ENCODE measurements around the gene TUBGCP3.
A peak's percentile ranks its signal among the peaks of the same experiment; 100 is the strongest.

TUBGCP3 gene

DNA sequence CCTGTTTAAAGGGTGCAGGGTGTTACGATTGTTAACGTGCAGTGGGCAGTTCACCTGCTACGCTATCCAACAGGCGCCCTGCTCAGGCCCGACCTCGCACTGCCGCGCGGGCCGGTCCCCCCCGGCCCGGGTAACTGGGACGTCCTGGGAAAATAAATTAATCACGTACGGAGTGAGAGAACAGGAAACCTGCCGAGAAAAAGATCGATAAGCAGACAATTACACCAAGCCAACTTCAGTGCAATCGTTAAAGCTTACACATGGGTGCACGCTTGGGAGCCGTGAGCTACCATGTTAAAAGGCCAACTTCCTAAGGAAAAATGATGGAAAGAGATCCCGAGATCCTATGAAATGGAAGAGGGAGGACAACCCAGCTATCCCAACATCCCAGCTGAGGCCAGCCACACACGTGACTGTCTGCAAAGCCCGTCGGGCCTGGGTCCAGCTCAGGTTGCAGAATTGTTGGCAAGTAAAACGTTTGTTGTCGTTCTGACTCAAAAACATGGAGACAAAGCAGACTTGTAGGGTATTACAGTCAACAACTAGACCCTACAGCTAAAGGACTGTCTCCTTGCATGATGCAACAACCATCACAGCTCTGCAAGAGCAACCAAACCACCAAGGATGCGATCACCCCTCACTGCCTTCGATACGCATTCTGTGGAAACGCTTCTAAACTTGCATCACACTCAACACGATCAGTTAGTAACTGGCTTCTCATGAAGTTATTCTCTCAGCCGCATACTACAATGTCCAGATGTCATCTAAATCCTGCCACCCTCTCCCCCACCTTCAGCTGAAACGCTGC, 741 bp upstream of the TUBGCP3 start:
- Histone ChIP-seq H3F3A (ENCODE audit: insufficient read depth, low read length) (no peaks in the 10 kb centered on the region), H2AFZ (ENCODE audit: low read length) (peak overlapping the region; percentile 22), H3K4me1 (ENCODE audit: insufficient read depth, low read length, severe bottlenecking) (peaks cover 40% of the 10 kb centered on the region), H3K36me3 (ENCODE audit: insufficient read depth, low read length) (0 out of 2 replicates have a peak, but pooled peaks cover 10% of the 10 kb centered on the region), H3K9me2 (ENCODE audit: low read depth, low read length) (no peaks in the 10 kb centered on the region), H3K4me2 (ENCODE audit: low read length) (peak overlapping the region; percentile 94), H3K9ac (ENCODE audit: low read length) (peak overlapping the region; percentile 97), H3K27me3 (ENCODE audit: insufficient read depth, low read length) (no peaks in the 10 kb centered on the region), H4K20me1 (ENCODE audit: insufficient read depth, low read length) (no peaks in the 10 kb centered on the region), H3K27ac (ENCODE audit: low read depth, low read length, poor library complexity, severe bottlenecking) (peak overlapping the region; percentile 77), H3K9me3 (ENCODE audit: low read length) (no peaks in the 10 kb centered on the region), H3K4me3 (ENCODE audit: low read depth, low read length, poor library complexity, severe bottlenecking) (peak overlapping the region; percentile 91), H3K79me2 (ENCODE audit: insufficient read depth, low read length) (peaks cover 40% of the 10 kb centered on the region)
- no peak for TF ChIP-seq EZH2 (IDR thresholded peaks at IDR 0.05; ENCODE audit: borderline replicate concordance, low read length)
- TF ChIP-seq, protein P1, sequence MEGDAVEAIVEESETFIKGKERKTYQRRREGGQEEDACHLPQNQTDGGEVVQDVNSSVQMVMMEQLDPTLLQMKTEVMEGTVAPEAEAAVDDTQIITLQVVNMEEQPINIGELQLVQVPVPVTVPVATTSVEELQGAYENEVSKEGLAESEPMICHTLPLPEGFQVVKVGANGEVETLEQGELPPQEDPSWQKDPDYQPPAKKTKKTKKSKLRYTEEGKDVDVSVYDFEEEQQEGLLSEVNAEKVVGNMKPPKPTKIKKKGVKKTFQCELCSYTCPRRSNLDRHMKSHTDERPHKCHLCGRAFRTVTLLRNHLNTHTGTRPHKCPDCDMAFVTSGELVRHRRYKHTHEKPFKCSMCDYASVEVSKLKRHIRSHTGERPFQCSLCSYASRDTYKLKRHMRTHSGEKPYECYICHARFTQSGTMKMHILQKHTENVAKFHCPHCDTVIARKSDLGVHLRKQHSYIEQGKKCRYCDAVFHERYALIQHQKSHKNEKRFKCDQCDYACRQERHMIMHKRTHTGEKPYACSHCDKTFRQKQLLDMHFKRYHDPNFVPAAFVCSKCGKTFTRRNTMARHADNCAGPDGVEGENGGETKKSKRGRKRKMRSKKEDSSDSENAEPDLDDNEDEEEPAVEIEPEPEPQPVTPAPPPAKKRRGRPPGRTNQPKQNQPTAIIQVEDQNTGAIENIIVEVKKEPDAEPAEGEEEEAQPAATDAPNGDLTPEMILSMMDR (IDR thresholded peaks at IDR 0.05; ENCODE audit: low read length): no peak

DNA sequence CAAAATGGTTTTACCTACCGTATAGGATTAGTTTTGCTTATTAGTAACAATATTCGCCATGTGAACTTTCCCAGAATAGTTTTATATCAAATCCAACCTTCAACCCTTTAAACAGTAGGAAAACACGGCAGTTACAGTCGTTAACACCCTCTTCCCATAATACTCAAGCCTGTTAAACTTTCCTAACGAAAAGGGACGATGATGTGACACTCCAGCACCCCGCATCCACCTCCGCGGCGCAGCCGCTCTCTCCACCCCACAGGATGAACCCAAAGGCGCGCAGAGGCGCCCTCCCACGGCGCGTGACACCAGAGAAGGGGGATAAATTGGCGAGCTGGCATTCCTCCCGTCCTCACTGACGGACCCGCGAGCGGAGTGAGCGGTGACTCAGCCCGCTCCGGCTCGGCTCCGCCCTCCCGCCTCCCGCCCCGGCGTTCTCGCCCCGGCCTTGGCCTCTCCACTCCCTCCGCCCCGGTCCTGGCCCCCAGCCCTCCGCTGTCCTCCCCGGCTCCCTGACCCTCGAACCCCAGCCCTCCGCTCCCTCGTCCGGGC, 665 bp downstream of the TUBGCP3 start:
- H3K79me2 ChIP-seq (ENCODE audit: insufficient read depth, low read length): peaks cover 54% of the 10 kb centered on the region
- H3K36me3 ChIP-seq (ENCODE audit: insufficient read depth, low read length): peaks cover 16% of the 10 kb centered on the region
- no peak overlapping the region for H2AFZ ChIP-seq (ENCODE audit: low read length)
- TF ChIP-seq EZH2 (IDR thresholded peaks at IDR 0.05; ENCODE audit: borderline replicate concordance, low read length): no peak
- TF ChIP-seq, protein P1 (IDR thresholded peaks at IDR 0.05; ENCODE audit: low read length): peak; percentile 48
- peak overlapping the region; percentile 97 for H3K9ac ChIP-seq (ENCODE audit: low read length)
- H3K4me2 ChIP-seq (ENCODE audit: low read length): peak overlapping the region; percentile 94
- peak overlapping the region; percentile 77 for H3K27ac ChIP-seq (ENCODE audit: low read depth, low read length, poor library complexity, severe bottlenecking)
- no peaks in the 10 kb centered on the region for H4K20me1 ChIP-seq (ENCODE audit: insufficient read depth, low read length)
- no peaks in the 10 kb centered on the region for H3K9me3 ChIP-seq (ENCODE audit: low read length)
- H3K4me1 ChIP-seq (ENCODE audit: insufficient read depth, low read length, severe bottlenecking): peaks cover 54% of the 10 kb centered on the region
- H3F3A ChIP-seq (ENCODE audit: insufficient read depth, low read length): no peaks in the 10 kb centered on the region
- peak overlapping the region; percentile 91 for H3K4me3 ChIP-seq (ENCODE audit: low read depth, low read length, poor library complexity, severe bottlenecking)
- H3K27me3 ChIP-seq (ENCODE audit: insufficient read depth, low read length): no peaks in the 10 kb centered on the region
- H3K9me2 ChIP-seq (ENCODE audit: low read depth, low read length): no peaks in the 10 kb centered on the region

DNA sequence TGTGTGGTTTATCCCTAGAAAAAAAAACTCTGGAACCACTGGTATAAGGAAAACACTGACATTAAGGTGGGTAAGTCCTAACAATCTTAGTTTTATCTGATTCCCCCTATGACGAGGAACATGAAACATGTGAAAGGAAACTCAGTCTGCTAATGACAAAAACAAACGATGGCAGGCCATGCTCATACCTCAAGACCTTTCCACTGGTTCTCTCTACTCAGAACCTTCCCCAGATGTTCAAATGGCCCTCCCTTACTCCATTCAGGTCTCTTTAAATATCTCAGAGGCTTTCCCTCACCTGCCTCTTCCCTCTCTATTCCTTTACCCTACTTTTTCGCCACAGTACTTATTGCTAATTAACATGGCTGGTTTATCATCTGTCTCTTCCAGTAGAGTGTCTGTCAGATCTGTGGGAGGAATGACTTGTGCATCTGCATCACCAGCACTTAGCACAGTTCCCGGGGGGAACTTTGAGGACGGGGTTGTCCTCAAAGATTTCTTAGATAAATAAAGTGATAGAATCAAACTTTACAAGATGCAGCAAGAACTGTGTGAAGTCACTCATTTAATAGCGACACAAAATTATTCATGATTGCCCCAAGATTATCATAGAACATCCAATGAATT, 1.5 kb downstream of the TUBGCP3 start:
- peak overlapping the region; percentile 97 for H3K9ac ChIP-seq (ENCODE audit: low read length)
- H2AFZ ChIP-seq (ENCODE audit: low read length): no peak overlapping the region
- H3K4me1 ChIP-seq (ENCODE audit: insufficient read depth, low read length, severe bottlenecking): peaks cover 59% of the 10 kb centered on the region
- no peaks in the 10 kb centered on the region for H4K20me1 ChIP-seq (ENCODE audit: insufficient read depth, low read length)
- H3K36me3 ChIP-seq (ENCODE audit: insufficient read depth, low read length): peaks cover 23% of the 10 kb centered on the region
- H3K4me2 ChIP-seq (ENCODE audit: low read length): peak overlapping the region; percentile 94
- H3F3A ChIP-seq (ENCODE audit: insufficient read depth, low read length): no peaks in the 10 kb centered on the region
- H3K4me3 ChIP-seq (ENCODE audit: low read depth, low read length, poor library complexity, severe bottlenecking): peak overlapping the region; percentile 91
- H3K79me2 ChIP-seq (ENCODE audit: insufficient read depth, low read length): peaks cover 63% of the 10 kb centered on the region
- no peaks in the 10 kb centered on the region for H3K9me2 ChIP-seq (ENCODE audit: low read depth, low read length)
- H3K27me3 ChIP-seq (ENCODE audit: insufficient read depth, low read length): no peaks in the 10 kb centered on the region
- no peaks in the 10 kb centered on the region for H3K9me3 ChIP-seq (ENCODE audit: low read length)
- no peak for TF ChIP-seq EZH2 (IDR thresholded peaks at IDR 0.05; ENCODE audit: borderline replicate concordance, low read length)
- TF ChIP-seq, protein P1 (IDR thresholded peaks at IDR 0.05; ENCODE audit: low read length): no peak
- peak overlapping the region; percentile 77 for H3K27ac ChIP-seq (ENCODE audit: low read depth, low read length, poor library complexity, severe bottlenecking)

Data from OCI-LY1 (cell line).